Suprapubic skin (tissue), 3 donors: ENCODE data around the gene DENND6B.

Source experiments
- CTCF ChIP-seq, 2 donors: fragments of 200-600 bp in 1 of 2; fragments of 450-650 bp in 1 of 2; sonication (generic) in 1 of 2; IDR thresholded peaks; one replicate each; pipeline ENCODE4 v1.5.1; 2016 to 2019; ENCODE audit warnings: antibody characterized with exemption in 2 of 2, mild to moderate bottlenecking in 1 of 2, moderate library complexity in 1 of 2
- EP300 ChIP-seq: sonication (generic); formaldehyde crosslinking; IDR thresholded peaks from one replicate; pipeline ENCODE4 v1.6.1; 2017; ENCODE audit warnings: antibody characterized with exemption

- TF ChIP-seq CTCF (IDR thresholded peaks at IDR 0.05) (no peak), EP300 (no peak)
These were observed 22.8 kb downstream of the DENND6B start for GRCh38 chr22:50303848-50304527.
